Neural cell (in vitro differentiated cells): ENCODE measurements around the gene NKAIN4. TPM values are rescaled to one million over a fixed set of nuclear protein-coding genes. Genes with fewer than 3 reads are reported as not detected.

Experiments
- H2AFZ ChIP-seq: fragments of 200-600, 300-800 bp; sonication (generic), shearing (Covaris generic); 2 replicates; pipeline ENCODE4 v1.6.0; 2014; ENCODE audit warnings: low read depth, mild to moderate bottlenecking, antibody characterized with exemption, low read length, moderate library complexity
- H3F3A ChIP-seq: fragments of 200-600 bp; shearing (Covaris generic); 2 replicates; pipeline ENCODE4 v1.6.1; 2016; ENCODE audit warnings: mild to moderate bottlenecking, moderate library complexity, mixed read lengths, antibody characterized with exemption, low read length; ENCODE audit not compliant: insufficient read depth, poor library complexity, severe bottlenecking
- H3K27ac ChIP-seq: fragments of 200-600, 300-800 bp; sonication (generic), shearing (Covaris generic); 2 replicates; pipeline ENCODE4 v1.5.1; 2014; ENCODE audit warnings: mild to moderate bottlenecking, low read length, moderate library complexity
- H3K27me3 ChIP-seq: fragments of 300-800, 200-600 bp; sonication (generic), shearing (Covaris generic); 2 replicates; pipeline ENCODE4 v1.6.0; 2014; ENCODE audit warnings: mild to moderate bottlenecking, low read depth, low read length, moderate library complexity; ENCODE audit not compliant: insufficient read depth
- H3K36me3 ChIP-seq: fragments of 300-800, 200-600 bp; sonication (generic), shearing (Covaris generic); 2 replicates; pipeline ENCODE4 v1.5.1; 2014; ENCODE audit warnings: mild to moderate bottlenecking, antibody characterized with exemption, low read length, moderate library complexity; ENCODE audit not compliant: insufficient read depth
- H3K4me2 ChIP-seq: fragments of 300-800, 200-600 bp; sonication (generic), shearing (Covaris generic); 2 replicates; pipeline ENCODE4 v1.6.0; 2014; ENCODE audit warnings: mild to moderate bottlenecking, low read length
- H3K4me3 ChIP-seq: fragments of 300-800, 200-600 bp; sonication (generic), shearing (Covaris generic); 2 replicates; pipeline ENCODE4 v1.5.1; 2014; ENCODE audit warnings: mild to moderate bottlenecking, low read length, moderate library complexity
- H3K79me2 ChIP-seq: fragments of 200-600 bp; shearing (Covaris generic); replicated peaks from 2 replicates; pipeline ENCODE4 v1.6.0; 2014; ENCODE audit warnings: mild to moderate bottlenecking, low read length, moderate library complexity; ENCODE audit not compliant: insufficient read depth
- H3K9ac ChIP-seq: fragments of 300-800, 200-600 bp; sonication (generic), shearing (Covaris generic); 2 replicates; pipeline ENCODE4 v1.6.1; 2016; ENCODE audit warnings: mild to moderate bottlenecking, low read length, mixed read lengths
- H3K9me2 ChIP-seq: fragments of 200-600 bp; shearing (Covaris generic); 2 replicates; pipeline ENCODE4 v1.6.1; 2016; ENCODE audit warnings: mild to moderate bottlenecking, low read length, mixed read lengths; ENCODE audit not compliant: insufficient read depth
- H3K9me3 ChIP-seq: fragments of 200-600, 300-800 bp; sonication (generic), shearing (Covaris generic); 2 replicates; pipeline ENCODE4 v1.6.1; 2016; ENCODE audit warnings: mild to moderate bottlenecking, mixed run types, low read length, moderate library complexity, mixed read lengths
- H4K20me1 ChIP-seq: fragments of 200-600 bp; shearing (Covaris generic); 2 replicates; pipeline ENCODE4 v1.6.1; 2016; ENCODE audit warnings: mild to moderate bottlenecking, mixed run types; ENCODE audit not compliant: insufficient read depth
- EP300 ChIP-seq: fragments of 450-650 bp; conservative IDR thresholded peaks from 2 replicates; pipeline ENCODE4 v1.6.1; 2014; ENCODE audit warnings: antibody characterized with exemption, mild to moderate bottlenecking, moderate library complexity; ENCODE audit not compliant: poor library complexity, severe bottlenecking
- EZH2 ChIP-seq: fragments of 200-600, 300-800 bp; shearing (Covaris generic), sonication (generic); IDR thresholded peaks from 2 replicates; pipeline ENCODE4 v1.6.1; 2014; ENCODE audit warnings: antibody characterized with exemption, low read length, borderline replicate concordance, mild to moderate bottlenecking; ENCODE audit not compliant: insufficient read depth, poor library complexity, severe bottlenecking
- MXI1 ChIP-seq: fragments of 450-650 bp; conservative IDR thresholded peaks from 2 replicates; pipeline ENCODE4 v1.6.1; 2014; ENCODE audit warnings: antibody characterized with exemption, mild to moderate bottlenecking; ENCODE audit not compliant: poor library complexity, severe bottlenecking
- POLR2AphosphoS5 ChIP-seq: IDR thresholded peaks from 2 replicates; pipeline ENCODE4 v1.6.1; 2012
- RAD21 ChIP-seq: fragments of 450-650 bp; conservative IDR thresholded peaks from 2 replicates; pipeline ENCODE4 v1.6.1; 2014; ENCODE audit warnings: antibody characterized with exemption, mild to moderate bottlenecking, moderate library complexity
- REST ChIP-seq: IDR thresholded peaks from 2 replicates; pipeline ENCODE4 v1.6.1; 2012; ENCODE audit warnings: borderline replicate concordance
- SMC3 ChIP-seq: fragments of 450-650 bp; conservative IDR thresholded peaks from 2 replicates; pipeline ENCODE4 v1.6.1; 2014; ENCODE audit warnings: antibody characterized with exemption, mild to moderate bottlenecking, moderate library complexity; ENCODE audit not compliant: poor library complexity
- TAF1 ChIP-seq: IDR thresholded peaks from 2 replicates; pipeline ENCODE4 v1.6.1; 2012; ENCODE audit warnings: low read depth
- polyA plus RNA-seq: library from polyadenylated mRNA; depleted of rRNA; stranded (reverse); fragments of >200 nt; gene quantifications from 2 replicates; pipeline ENCODE4 v1.2.3, GENCODE V29; 2014
- TF ChIP-seq, protein P1 (sequence below): fragments of 450-650 bp; IDR thresholded peaks from 2 replicates; pipeline ENCODE4 v1.5.1; 2014; ENCODE audit warnings: antibody characterized with exemption, mild to moderate bottlenecking, moderate library complexity; ENCODE audit not compliant: poor library complexity, severe bottlenecking

Gene NKAIN4
- polyA plus RNA-seq, 1 donor from 2014 or later: 11.2 TPM

GRCh38 chr20:63287697-63288580 lies 33.7 kb upstream of the NKAIN4 start:
- Histone ChIP-seq H3K9me3 (no peaks in the 10 kb centered on the region), H3K36me3 (no peaks in the 10 kb centered on the region), H3K9me2 (no peaks in the 10 kb centered on the region), H3K27me3 (no peaks in the 10 kb centered on the region), H3K79me2 (no peaks in the 10 kb centered on the region), H4K20me1 (no peaks in the 10 kb centered on the region), H3K4me3 (no peak overlapping the region), H3K27ac (no peak overlapping the region), H3K4me2 (no peak overlapping the region), H2AFZ (no peak overlapping the region), H3K9ac (no peak overlapping the region), H3F3A (no peaks in the 10 kb centered on the region)
- TF ChIP-seq POLR2AphosphoS5: no peak
- no peak for TF ChIP-seq RAD21
- TF ChIP-seq SMC3: no peak
- TF ChIP-seq, protein P1, sequence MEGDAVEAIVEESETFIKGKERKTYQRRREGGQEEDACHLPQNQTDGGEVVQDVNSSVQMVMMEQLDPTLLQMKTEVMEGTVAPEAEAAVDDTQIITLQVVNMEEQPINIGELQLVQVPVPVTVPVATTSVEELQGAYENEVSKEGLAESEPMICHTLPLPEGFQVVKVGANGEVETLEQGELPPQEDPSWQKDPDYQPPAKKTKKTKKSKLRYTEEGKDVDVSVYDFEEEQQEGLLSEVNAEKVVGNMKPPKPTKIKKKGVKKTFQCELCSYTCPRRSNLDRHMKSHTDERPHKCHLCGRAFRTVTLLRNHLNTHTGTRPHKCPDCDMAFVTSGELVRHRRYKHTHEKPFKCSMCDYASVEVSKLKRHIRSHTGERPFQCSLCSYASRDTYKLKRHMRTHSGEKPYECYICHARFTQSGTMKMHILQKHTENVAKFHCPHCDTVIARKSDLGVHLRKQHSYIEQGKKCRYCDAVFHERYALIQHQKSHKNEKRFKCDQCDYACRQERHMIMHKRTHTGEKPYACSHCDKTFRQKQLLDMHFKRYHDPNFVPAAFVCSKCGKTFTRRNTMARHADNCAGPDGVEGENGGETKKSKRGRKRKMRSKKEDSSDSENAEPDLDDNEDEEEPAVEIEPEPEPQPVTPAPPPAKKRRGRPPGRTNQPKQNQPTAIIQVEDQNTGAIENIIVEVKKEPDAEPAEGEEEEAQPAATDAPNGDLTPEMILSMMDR: no peak
- no peak for TF ChIP-seq REST

DNA sequence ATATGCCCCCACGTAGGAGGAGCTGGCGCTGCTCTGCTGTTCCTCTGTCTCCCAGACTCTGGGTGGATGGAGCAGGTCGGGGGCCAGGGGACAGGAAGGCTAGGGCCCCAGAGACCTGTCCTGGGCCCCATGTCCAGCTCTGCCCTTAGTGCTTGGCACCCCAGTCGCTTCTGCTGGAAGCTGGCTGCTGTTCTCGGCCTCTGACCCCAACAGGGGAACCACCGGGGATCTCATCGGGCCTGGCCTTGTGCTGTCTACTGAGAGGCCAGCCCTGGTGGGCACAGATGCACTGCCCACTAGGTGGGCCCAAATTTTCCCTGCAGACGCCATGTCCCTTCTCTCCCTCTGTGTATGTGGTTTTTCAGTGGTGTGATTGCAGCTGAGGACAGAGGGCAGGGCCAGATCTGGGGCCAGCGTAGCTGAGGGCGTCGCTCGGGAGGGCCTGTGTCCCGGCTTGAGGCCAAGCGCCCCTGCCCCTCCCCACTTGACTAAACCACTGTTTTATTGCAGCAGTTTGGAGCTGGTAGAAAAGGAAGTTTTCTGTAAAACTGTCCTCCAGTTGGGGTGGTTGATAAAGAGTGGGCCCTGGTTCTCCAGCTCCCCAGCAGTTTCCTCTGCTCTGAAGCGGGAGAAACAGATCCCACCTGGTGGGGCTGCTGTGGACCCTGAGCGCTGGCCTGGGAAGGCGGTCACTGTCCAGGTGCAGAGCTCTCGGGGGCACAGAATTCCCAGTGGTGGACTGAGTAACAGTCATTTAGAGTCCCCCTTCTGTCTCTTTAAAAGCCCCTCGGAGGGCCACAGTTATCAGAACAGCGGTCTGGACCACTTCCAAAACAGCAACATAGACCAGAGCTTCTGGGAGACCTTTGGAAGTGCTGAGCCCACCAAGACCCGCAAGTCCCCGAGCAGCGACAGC lies 32.8 kb upstream of the NKAIN4 start:
- Histone ChIP-seq H4K20me1 (no peaks in the 10 kb centered on the region), H3K9me2 (no peaks in the 10 kb centered on the region), H3K4me2 (no peak overlapping the region), H3K36me3 (no peaks in the 10 kb centered on the region), H3K27me3 (no peaks in the 10 kb centered on the region), H3K9ac (no peak overlapping the region), H3K4me3 (no peak overlapping the region), H3F3A (no peaks in the 10 kb centered on the region), H3K27ac (no peak overlapping the region), H3K9me3 (no peaks in the 10 kb centered on the region), H2AFZ (no peak overlapping the region), H3K79me2 (no peaks in the 10 kb centered on the region)
- TF ChIP-seq MXI1 (no peak), TAF1 (no peak), RAD21 (no peak), EZH2 (no peak), SMC3 (no peak), REST (no peak), POLR2AphosphoS5 (no peak), EP300 (no peak)
- TF ChIP-seq, protein P1: no peak
